Peyer's patch (tissue), 4 donors: Measurements from ENCODE around the gene UNC5A. TPM values are rescaled to one million over a fixed set of nuclear protein-coding genes. Genes with fewer than 3 reads are reported as not detected.

Experiments
- DNase-seq, 3 donors: peaks; one replicate each; pipeline ENCODE4 v3.0.0-alpha.2; 2017 to 2019
- H3K27ac ChIP-seq, 4 donors: fragments of 200-600 bp; sonication (generic); one replicate each; pipeline ENCODE4 v1.5.1; 2016 to 2019
- H3K27me3 ChIP-seq, 2 donors: fragments of 200-600 bp; sonication (generic); one replicate each; pipeline ENCODE4 v1.5.1; 2019
- H3K36me3 ChIP-seq, 3 donors: fragments of 200-600 bp; sonication (generic); one replicate each; pipeline ENCODE4 v1.5.1; 2016 to 2019
- H3K4me1 ChIP-seq, 4 donors: fragments of 200-600 bp; sonication (generic); one replicate each; pipeline ENCODE4 v1.5.1; 2016 to 2019
- H3K4me3 ChIP-seq, 4 donors: fragments of 200-600 bp; sonication (generic); 1 replicate in 3 of 4; 2 replicates in 1 of 4; pipeline ENCODE4 v1.5.1; 2016 to 2019; ENCODE audit warnings: mild to moderate bottlenecking in 1 of 4
- H3K9me3 ChIP-seq, 4 donors: fragments of 200-600 bp; sonication (generic); one replicate each; pipeline ENCODE4 v1.5.1; 2016 to 2019; ENCODE audit warnings: mild to moderate bottlenecking in 1 of 4
- POLR2A ChIP-seq, 2 donors: fragments of 450-650 bp; IDR thresholded peaks; one replicate each; pipeline ENCODE4 v1.5.1; 2017; ENCODE audit warnings: antibody characterized with exemption in 2 of 2, mild to moderate bottlenecking in 2 of 2, moderate library complexity in 2 of 2
- total RNA-seq, 4 donors: library from RNA; depleted of rRNA; stranded (reverse); fragments of >200 nt; gene quantifications; one replicate each; pipeline ENCODE4 v1.1.0, GENCODE V29; 2016
- TF ChIP-seq, protein P1 (sequence below), 6 experiments: fragments of 450-650 bp in 4 of 6; fragments of 200-600 bp in 2 of 6; sonication (generic) in 1 of 6; IDR thresholded peaks; one replicate each; pipeline ENCODE4 v1.5.1; 2017 to 2019; ENCODE audit warnings: antibody characterized with exemption in 6 of 6, mild to moderate bottlenecking in 3 of 6, moderate library complexity in 1 of 6

The UNC5A gene
- total RNA-seq, 4 donors from 2014 or later, result 0.18 TPM; not detected in 3

DNA sequence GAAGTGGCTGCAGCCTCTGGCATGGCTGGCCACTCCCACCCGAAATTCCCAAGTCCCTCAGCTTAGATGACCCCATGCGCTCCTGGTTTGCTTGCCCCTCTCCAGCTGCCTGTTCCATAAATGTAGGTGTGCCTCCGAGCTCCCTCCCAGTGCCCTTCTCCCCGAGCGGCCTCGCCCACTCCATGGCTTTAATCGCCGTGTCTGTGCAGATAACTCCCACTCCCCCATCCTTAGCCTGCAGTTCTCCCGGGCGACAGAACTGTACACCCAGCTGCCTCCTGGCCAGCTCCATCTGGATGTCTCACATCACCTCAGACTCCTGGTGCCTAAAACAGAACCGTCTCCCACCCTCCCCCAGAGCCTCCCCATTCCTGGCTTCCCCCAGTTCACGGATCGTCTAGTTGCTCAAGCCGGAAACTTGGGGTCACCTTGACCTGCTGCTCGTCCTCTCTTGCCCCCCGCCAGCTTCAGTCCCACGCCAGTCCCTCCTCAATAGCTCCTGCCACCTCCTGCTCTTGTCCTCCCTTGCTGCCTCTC lies 64.7 kb downstream of the UNC5A start:
- H3K9me3 ChIP-seq, result peaks cover 0 to 4% (median 0%) of the 10 kb centered on the region in 4 donors
- TF ChIP-seq, protein P1, sequence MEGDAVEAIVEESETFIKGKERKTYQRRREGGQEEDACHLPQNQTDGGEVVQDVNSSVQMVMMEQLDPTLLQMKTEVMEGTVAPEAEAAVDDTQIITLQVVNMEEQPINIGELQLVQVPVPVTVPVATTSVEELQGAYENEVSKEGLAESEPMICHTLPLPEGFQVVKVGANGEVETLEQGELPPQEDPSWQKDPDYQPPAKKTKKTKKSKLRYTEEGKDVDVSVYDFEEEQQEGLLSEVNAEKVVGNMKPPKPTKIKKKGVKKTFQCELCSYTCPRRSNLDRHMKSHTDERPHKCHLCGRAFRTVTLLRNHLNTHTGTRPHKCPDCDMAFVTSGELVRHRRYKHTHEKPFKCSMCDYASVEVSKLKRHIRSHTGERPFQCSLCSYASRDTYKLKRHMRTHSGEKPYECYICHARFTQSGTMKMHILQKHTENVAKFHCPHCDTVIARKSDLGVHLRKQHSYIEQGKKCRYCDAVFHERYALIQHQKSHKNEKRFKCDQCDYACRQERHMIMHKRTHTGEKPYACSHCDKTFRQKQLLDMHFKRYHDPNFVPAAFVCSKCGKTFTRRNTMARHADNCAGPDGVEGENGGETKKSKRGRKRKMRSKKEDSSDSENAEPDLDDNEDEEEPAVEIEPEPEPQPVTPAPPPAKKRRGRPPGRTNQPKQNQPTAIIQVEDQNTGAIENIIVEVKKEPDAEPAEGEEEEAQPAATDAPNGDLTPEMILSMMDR (IDR thresholded peaks at IDR 0.05), result no peak
- no peak for TF ChIP-seq POLR2A (IDR thresholded peaks at IDR 0.05)
- H3K4me1 ChIP-seq, result no peaks in the 10 kb centered on the region
- no peaks in the 10 kb centered on the region for H3K36me3 ChIP-seq
- H3K27me3 ChIP-seq, result no peaks in the 10 kb centered on the region
- H3K27ac ChIP-seq, result no peak overlapping the region
- no peak overlapping the region for H3K4me3 ChIP-seq
- DNase-seq, result no peak

DNA sequence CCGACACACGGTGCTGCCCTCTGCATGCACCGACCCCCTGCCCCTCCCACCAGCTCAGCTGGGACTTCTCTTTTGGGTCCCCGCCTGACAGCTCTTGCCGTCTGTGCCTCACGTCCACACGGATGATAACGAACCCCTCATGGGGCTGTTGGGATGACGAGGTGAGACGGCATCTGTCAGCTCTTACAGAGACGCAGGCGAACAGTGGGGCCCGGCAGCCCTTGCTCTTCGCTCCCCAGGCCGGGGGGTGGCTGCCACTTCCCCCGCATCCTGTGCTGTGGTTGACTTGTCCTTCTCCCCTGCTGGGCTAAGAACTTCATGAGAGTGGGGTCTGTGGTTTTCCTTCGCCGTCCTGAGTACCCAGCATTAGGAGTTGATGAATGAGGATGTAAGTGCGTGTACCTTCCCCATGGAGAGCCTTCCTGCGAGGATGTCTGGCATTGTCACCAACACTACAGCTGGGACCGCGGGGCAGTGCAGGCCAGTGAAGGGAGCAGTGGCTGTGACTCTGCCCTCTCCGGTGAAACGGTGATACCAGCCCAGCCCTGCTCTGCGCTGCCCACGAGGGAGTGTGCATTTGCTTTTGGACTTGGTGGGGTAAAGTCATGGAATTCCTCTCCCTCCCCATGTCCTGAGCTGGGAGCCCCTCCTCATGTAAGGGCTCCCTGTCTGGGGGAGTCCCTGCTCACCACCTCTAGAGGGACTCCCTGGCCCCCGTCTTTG lies 65.6 kb downstream of the UNC5A start:
- Histone ChIP-seq H3K36me3 (no peaks in the 10 kb centered on the region), H3K27me3 (no peaks in the 10 kb centered on the region), H3K4me3 (no peak overlapping the region), H3K27ac (no peak overlapping the region), H3K9me3 (no peaks in the 10 kb centered on the region), H3K4me1 (no peaks in the 10 kb centered on the region)
- TF ChIP-seq, protein P1 (IDR thresholded peaks at IDR 0.05), result no peak
- TF ChIP-seq POLR2A (IDR thresholded peaks at IDR 0.05), result no peak
- DNase-seq, result no peak

DNA sequence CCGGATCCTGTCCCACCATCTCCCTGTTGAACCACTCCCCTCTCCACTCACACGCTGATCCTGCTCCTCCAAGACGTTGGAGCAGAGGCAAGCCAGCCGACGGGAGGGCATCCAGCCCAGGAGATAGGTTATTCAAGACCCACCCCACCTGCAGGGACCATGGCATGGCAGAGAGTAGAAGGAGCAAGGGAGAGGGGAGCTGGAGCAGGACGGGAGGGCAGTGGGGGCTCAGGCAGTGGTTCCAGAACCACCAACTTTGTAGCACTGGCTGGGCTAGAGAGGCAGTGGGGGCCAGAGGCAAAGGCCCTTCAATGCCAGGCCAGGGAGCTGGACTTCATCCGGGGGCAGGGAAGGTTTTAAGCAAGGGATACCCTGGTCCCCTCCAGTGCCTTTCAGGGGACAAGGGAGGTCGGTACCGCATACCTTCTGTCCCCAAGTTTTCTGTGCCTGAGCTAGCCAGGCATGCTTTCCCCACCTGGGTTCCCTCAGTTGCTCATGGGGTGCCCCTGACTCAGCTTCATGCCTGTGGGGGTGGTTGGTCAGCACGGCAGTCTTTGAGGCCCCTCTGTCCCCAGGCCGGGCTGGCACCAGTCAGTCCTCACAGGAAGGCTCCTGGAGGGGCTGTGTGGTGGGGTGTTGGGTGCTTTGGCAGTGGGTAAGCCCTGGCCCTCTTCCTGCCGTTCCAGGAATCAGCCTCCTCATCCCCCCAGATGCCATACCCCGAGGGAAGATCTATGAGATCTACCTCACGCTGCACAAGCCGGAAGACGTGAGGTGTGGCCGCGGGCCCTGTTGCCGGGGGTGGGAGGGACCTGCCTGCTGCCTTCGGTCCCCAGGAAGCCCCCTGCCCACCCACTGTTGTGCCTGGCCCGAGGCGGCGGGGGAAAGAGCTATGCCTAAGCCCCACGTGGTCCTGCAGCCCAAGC lies 66.4 kb downstream of the UNC5A start:
- Histone ChIP-seq H3K27me3 (no peaks in the 10 kb centered on the region), H3K27ac (no peak overlapping the region)

DNA sequence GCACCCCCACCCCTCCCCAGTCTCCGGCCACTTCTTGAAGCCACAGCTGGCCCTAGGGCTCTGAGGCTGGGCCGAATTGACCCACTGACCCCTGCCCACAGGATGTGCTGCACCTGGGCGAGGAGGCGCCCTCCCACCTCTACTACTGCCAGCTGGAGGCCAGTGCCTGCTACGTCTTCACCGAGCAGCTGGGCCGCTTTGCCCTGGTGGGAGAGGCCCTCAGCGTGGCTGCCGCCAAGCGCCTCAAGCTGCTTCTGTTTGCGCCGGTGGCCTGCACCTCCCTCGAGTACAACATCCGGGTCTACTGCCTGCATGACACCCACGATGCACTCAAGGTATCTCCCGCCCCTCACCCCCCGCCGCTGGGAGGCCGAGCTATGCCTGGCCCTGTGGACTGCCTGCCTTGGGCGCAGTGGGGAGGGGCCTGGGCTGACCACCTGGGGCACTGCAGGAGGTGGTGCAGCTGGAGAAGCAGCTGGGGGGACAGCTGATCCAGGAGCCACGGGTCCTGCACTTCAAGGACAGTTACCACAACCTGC lies 67.5 kb downstream of the UNC5A start:
- no peaks in the 10 kb centered on the region for H3K36me3 ChIP-seq
- H3K4me1 ChIP-seq, result no peaks in the 10 kb centered on the region
- H3K9me3 ChIP-seq, result no peaks in the 10 kb centered on the region
- H3K27ac ChIP-seq, result no peak overlapping the region
- no peaks in the 10 kb centered on the region for H3K27me3 ChIP-seq
- DNase-seq, result no peak
- H3K4me3 ChIP-seq, result no peak overlapping the region
- no peak for TF ChIP-seq POLR2A (IDR thresholded peaks at IDR 0.05)
- TF ChIP-seq, protein P1 (IDR thresholded peaks at IDR 0.05), result no peak

More for the DNA sequence above, 66.4 kb downstream of the UNC5A start:
- Histone ChIP-seq H3K4me3 (no peak overlapping the region), H3K36me3 (no peaks in the 10 kb centered on the region), H3K9me3 (no peaks in the 10 kb centered on the region), H3K4me1 (no peaks in the 10 kb centered on the region)
- DNase-seq, result no peak
- no peak for TF ChIP-seq POLR2A (IDR thresholded peaks at IDR 0.05)
- TF ChIP-seq, protein P1 (IDR thresholded peaks at IDR 0.05), result no peak

DNA sequence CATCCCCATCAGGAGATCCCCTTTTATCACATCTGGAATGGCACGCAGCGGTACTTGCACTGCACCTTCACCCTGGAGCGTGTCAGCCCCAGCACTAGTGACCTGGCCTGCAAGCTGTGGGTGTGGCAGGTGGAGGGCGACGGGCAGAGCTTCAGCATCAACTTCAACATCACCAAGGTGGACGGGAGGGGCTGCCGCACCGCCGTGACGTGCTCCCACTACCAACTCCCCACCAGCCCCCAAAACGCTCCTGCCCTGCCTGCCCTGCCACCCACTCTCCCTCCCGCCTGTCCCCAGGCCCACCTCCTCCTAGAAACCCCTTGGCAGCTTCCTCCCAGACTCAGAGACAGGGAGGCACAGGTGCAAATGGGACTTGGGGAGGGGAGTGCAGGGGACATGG lies 68.1 kb downstream of the UNC5A start:
- Histone ChIP-seq H3K4me1 (no peaks in the 10 kb centered on the region), H3K27ac (no peak overlapping the region), H3K27me3 (no peaks in the 10 kb centered on the region), H3K36me3 (no peaks in the 10 kb centered on the region), H3K9me3 (no peaks in the 10 kb centered on the region), H3K4me3 (no peak overlapping the region)
- no peak for DNase-seq
- TF ChIP-seq, protein P1 (IDR thresholded peaks at IDR 0.05), result no peak
- TF ChIP-seq POLR2A (IDR thresholded peaks at IDR 0.05), result no peak
